GM23248 (cell line): ENCODE results near the gene PLEKHA5.
"Not testable (repeated sequence)": the region's sequence is repeated elsewhere in the genome, so short reads cannot be mapped to it uniquely, and the experiment has no call there.

ENCODE experiments used
- EZH2 ChIP-seq: fragments of 200-600 bp; sonication (generic); IDR thresholded peaks from 2 replicates; pipeline ENCODE4 v1.6.1; 2018; ENCODE audit warnings: antibody characterized with exemption, mild to moderate bottlenecking; ENCODE audit not compliant: insufficient read depth, poor library complexity, severe bottlenecking
- EZH2phosphoT487 ChIP-seq: fragments of 200-600 bp; sonication (generic); IDR thresholded peaks from 2 replicates; pipeline ENCODE4 v1.6.1; 2018; ENCODE audit warnings: antibody characterized with exemption, moderate library complexity, mild to moderate bottlenecking, low read depth; ENCODE audit not compliant: insufficient read depth

GRCh38 chr12:19229021-19229420 is 99.5 kb downstream of the PLEKHA5 start:
- not testable (repeated sequence) for TF ChIP-seq EZH2, EZH2phosphoT487
